Measurements from ENCODE around the gene KRTAP20-4.

KRTAP20-4 gene

GRCh38 chr21:30620522-30620921 lies at the start of gene KRTAP20-4:
Gene KRTAP20-4 (plus strand): TSS chr21:30620627.
- DNase-seq (ENCODE audit: low read depth, low spot score), result no peak

DNA sequence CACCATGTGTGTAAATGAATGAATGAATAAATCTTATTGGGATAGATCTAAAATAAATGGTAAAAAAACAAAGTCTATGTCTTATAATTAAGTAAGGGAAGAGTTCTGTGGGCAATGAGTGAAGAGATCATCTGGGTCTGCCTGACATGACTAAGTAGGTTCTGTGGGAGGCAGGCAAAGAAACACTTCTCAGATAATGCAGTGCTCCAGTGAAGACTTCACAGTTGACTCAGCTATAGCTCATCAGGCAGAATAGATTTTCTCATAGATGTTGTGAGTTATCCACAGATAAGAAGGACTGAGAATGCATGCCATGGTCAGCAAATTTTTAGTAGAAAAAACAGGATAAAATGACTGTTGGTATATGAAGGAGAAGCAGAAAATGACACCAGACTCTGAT lies 42.7 kb upstream of the KRTAP20-4 start:
- DNase-seq (ENCODE audit: low read depth, low spot score), result no peak

DNA sequence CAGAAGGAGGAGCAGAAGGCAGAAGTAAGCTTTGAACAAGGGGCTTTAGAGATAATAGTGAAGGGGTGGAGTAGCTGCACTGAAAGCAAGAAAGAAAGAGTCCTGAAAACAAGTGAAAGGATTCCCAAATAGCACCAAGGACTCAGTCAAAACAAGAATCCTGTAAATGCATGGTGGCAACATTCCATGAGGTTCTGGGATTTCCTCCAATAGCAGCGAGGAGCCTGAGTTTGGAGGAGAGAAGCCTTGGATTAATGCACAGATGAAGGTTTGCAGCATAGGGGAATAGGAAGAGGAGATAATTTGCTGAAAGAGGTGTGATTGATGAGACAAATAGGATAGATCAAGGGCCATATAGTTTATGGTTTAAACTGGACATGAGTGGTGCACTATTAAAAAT lies 41.1 kb upstream of the KRTAP20-4 start:
- peak; percentile 0 for DNase-seq (ENCODE audit: low read depth, low spot score)

DNA sequence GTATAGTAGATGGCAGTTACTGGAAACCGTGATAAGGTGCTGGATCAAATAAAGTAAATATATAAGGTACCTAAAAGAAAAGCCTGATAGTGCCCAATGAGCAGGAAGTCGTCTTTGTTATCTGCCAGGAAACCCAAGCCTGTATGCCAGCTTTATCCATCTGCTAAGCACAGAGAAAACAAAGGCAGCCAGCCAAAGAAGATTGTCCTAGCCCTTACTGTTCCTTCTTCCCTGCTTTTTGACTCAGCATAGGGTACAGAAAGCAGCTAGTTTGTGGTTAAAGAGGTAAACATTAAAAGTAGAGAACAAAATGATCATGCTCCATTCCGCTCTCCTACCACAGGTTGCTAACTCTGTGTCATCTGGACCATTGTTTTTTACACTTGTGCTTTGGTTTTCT lies 40.3 kb upstream of the KRTAP20-4 start:
- DNase-seq (ENCODE audit: low read depth, low spot score), result no peak

GRCh38 chr21:30582870-30583269 lies 37.6 kb upstream of the KRTAP20-4 start:
- no peak for DNase-seq (ENCODE audit: low read depth, low spot score)

DNA sequence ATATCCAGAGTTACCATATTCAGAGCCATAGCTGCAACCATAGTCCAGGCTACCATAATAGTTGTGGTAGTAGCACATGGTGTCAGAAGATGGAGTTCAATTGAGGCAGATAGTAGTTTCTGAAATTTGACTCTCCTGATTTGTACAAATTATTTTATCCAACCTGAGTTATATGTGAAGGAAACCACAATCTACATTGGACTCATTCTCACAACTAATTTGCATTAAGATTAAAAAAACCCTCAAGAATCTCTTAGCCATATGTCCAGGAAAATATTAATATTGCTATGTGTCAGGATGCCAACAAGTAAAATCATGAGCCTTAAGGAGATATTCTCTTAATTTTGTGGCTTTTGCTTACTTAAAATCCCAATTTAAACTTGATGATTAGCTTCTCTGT lies 30.1 kb upstream of the KRTAP20-4 start, which contains the start of gene KRTAP22-2:
KRTAP22-2 (minus strand) TSS at position 101 of the 400 bp plus-strand sequence.
- DNase-seq (ENCODE audit: low read depth, low spot score), result no peak

GRCh38 chr21:30592140-30592539 lies 28.3 kb upstream of the KRTAP20-4 start, which contains the start of gene KRTAP6-3:
Gene KRTAP6-3 (plus strand): TSS chr21:30592440. CDS start chr21:30592446, 6 bp downstream.
- no peak for DNase-seq (ENCODE audit: low read depth, low spot score)

GRCh38 chr21:30598802-30599201 lies 21.6 kb upstream of the KRTAP20-4 start, which contains the start of gene KRTAP6-2:
Gene KRTAP6-2 (minus strand): TSS chr21:30598902. CDS start chr21:30598874, 28 bp downstream.
- DNase-seq (ENCODE audit: low read depth, low spot score), result no peak

DNA sequence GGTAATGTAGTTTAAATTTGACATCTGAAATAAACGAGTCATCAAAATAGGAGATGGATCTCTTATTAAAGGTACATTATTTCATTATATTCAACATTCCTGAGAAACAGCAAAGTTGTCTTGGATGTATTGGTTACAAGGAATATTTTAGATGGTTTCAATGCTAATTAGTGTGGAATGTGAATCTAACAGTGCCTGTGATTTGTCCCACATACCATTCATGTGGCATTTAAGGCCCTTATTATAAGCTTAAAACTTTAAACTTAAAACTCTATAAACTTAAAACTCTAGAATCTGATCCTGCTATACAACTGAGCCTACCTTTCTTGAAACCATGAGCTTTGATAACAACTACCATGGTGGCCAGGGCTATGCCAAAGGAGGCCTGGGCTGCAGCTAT lies 19.6 kb upstream of the KRTAP20-4 start, which contains the start of gene KRTAP22-1:
KRTAP22-1 (plus strand) TSS at position 301 of the 400 bp plus-strand sequence.
- DNase-seq (ENCODE audit: low read depth, low spot score), result no peak

GRCh38 chr21:30605968-30606367 lies 14.5 kb upstream of the KRTAP20-4 start:
- no peak for DNase-seq (ENCODE audit: low read depth, low spot score)

GRCh38 chr21:30612132-30612531 lies 8.3 kb upstream of the KRTAP20-4 start:
- DNase-seq (ENCODE audit: low read depth, low spot score), result no peak

- DNase-seq (ENCODE audit: low read depth, low spot score), result no peak
Measured at GRCh38 chr21:30613836-30614235, 6.6 kb upstream of the KRTAP20-4 start, which contains the start of gene KRTAP6-1. Gene KRTAP6-1 (minus strand): TSS chr21:30613930. CDS start chr21:30613904, 26 bp downstream.

DNA sequence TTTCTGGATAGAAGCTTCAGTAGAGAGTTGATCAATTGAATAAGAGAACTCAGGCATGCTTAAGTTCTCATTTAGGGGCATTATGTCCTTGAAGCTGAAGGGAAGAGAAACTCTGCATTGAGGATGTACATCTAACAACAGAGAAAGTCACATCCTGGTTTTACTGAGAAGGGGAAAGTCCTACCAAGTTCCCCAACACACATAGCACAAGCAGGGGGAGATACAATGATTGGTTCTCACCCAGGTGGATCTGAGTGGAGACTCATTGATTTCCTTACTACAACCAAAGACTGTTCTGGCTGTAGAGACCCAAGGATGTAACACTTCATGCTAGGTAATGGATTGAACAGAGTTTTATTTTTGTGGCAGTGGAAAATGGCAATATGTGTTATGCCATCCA lies 5.2 kb upstream of the KRTAP20-4 start:
- DNase-seq (ENCODE audit: low read depth, low spot score), result no peak

GRCh38 chr21:30616125-30616524 lies 4.3 kb upstream of the KRTAP20-4 start, which contains the start of gene KRTAP20-1:
Gene KRTAP20-1 (plus strand): TSS chr21:30616425. CDS start chr21:30616455, 30 bp downstream.
- DNase-seq (ENCODE audit: low read depth, low spot score), result no peak

DNA sequence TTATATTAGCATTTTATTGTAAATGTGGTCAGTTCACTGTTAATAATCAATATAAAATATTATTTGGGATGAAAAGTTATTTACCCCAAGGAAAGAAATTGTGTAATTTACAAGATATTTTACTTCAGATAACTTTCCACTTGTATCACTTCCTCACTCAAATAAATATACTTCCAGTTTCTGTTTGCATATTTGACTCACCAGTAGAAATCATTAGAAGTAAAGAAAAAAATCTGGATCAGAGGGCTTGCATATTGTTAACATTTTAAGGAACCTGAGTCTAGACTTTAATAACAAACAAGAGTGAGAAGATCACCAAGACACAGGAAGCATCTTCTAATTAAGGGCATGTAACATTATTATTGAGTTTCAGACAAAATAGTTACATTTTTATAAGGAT lies 347 bp upstream of the KRTAP20-4 start:
- no peak for DNase-seq (ENCODE audit: low read depth, low spot score)

GRCh38 chr21:30623362-30623761 lies 2.9 kb downstream of the KRTAP20-4 start:
- DNase-seq (ENCODE audit: low read depth, low spot score), result no peak

DNA sequence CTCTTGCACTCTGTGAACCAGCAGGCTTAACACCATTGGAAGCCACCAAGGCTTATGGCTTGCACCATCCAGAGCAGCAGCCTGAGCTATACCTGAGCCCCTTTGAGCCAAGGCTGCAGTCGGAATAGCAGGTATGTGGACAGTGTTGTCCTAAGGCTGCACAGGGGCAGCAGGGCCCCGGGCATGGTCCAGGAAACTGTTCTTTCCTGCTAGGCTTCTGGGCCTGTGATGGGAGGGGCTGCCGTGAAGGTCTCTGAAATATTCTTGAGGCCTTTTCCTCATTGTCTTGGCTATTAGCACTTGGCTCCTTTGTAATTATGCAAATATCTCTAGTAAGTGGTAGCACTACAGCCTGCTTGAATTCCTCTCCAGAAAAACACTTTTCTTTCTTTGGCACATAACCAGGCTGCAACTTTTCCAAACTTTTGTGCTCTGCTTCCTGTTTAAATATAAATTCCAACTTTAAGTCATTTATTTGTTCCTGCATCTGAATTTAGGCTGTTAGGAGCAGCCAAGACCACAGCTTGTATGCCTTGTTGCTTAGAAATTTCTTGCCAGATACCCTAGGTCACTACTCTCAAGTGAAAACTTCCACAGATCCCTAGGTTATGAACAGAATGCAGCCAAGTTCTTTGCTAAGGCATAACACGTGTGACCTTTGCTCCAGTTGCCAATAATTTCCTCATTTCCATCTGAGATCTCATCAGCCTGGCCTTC lies 5.2 kb downstream of the KRTAP20-4 start:
- DNase-seq (ENCODE audit: low read depth, low spot score), result no peak

DNA sequence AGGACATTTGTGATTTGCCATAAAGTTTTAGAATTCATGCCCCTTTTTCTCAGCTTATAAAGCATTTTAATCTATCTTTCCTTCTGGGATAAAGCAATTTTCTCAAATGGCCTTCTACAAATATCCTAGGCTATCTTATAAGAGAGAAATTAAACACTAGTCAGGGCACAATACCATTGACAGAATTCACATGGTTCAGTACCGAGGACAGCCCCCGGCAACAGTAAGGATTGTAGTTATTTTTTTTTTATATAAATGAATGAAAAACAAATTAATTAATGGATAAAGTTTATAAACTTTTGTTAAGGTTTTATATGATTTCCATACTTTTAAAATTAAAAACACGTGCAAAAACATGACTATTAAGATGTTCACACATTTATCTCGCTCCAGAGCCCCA lies 7.7 kb downstream of the KRTAP20-4 start:
- DNase-seq (ENCODE audit: low read depth, low spot score), result no peak

GRCh38 chr21:30629200-30629599 lies 8.8 kb downstream of the KRTAP20-4 start:
- DNase-seq (ENCODE audit: low read depth, low spot score), result no peak

DNA sequence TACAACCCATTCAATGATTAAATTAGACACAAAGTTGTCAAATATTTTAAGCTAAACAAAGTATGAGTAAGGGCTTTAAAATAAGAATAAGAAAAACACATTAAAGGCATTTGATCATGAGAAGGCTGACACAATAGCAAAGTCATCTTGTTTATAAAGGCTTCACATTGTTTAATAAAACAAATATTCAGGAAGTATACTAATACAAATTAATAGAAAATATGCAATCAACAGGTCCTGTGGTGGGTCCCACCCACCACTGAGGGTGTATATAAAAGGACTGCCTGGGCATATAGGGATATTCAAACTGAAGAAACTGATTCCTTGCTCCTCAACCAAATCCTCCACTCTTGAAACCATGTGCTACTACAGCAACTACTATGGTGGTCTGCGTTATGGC lies 14.5 kb downstream of the KRTAP20-4 start, which contains the start of gene KRTAP20-2:
KRTAP20-2 (plus strand) TSS at position 301 of the 400 bp plus-strand sequence; CDS start at position 359, 58 bp downstream.
- DNase-seq (ENCODE audit: low read depth, low spot score), result no peak

- no peak for DNase-seq (ENCODE audit: low read depth, low spot score)
Measured at GRCh38 chr21:30638686-30639085, 18.3 kb downstream of the KRTAP20-4 start.

- no peak for DNase-seq (ENCODE audit: low read depth, low spot score)
Measured at GRCh38 chr21:30642564-30642963, 22.1 kb downstream of the KRTAP20-4 start, which contains the start of gene KRTAP20-3. Gene KRTAP20-3 (plus strand): TSS chr21:30642864.

GRCh38 chr21:30646904-30647414 lies 26.5 kb downstream of the KRTAP20-4 start:
- no peak for DNase-seq (ENCODE audit: low read depth, low spot score)

Data from astrocyte of the hippocampus (primary cell).